Activated CD4-positive, alpha-beta T cell treated with anti-CD3 and anti-CD28 coated beads for 4 hours (primary cell): Measurements from ENCODE around the gene ARAP1.
A peak's percentile ranks its signal among the peaks of the same experiment; 100 is the strongest.

Experiments used
- DNase-seq, 2 donors: peaks; one replicate each; pipeline ENCODE4 v3.0.0-alpha.2; 2020

Gene ARAP1

DNA sequence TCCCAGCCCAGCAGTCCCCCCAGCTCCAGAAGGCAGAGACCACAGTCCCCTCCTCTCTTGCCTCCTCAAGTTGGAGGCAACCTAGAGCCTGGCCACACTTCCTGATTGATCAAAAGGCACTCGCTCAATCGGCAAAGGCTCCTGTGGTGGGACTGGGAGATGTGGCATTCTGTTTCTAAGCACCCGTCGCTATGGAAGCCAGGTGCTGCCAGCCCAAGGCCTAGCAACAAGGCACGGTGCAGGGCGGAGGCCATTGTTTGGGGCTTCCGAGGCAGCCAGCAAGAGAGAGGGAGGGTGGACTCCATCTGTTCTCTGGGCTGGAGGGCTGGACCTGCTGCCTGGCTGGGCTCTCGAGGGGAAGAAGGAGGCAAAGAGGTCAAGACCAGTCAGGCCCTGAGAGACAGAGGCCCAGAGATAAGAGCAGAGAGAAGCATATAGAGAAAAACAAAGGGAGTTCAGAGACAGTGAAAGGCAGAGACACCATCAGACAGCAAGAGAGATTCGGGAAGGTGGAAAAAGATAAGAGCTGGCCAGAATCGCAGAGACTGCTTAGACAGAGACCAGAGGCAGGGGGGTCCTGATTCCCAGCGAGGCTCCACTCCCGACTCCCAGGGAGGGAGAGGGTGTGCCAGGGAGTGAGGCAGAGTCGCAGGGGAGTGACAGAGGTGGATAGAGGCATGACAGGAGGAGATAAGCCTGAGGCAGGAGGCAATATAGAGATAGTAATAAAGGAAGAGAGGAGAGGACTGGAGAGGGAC lies 99.2 kb downstream of the ARAP1 start:
- no peak for DNase-seq

DNA sequence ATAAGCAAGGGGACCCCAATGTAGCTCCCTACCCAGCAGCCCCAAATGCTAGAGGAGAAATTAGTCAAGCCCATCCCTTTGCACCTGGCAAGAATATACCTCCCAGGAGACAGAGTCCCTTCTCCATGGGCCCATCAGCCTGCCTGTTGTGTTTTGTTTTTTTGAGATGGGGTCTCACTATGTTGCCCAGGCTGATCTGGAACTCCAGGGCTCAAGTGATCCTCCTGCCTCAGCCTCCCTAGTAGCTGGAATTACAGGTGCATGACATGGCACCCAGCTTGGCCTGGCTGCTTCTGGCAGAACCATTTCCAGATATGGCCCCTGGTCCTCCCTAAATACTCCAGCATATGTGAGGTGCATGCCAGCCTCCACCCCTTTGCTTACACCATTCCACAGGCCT lies 100.1 kb downstream of the ARAP1 start:
- DNase-seq, result no peak

DNA sequence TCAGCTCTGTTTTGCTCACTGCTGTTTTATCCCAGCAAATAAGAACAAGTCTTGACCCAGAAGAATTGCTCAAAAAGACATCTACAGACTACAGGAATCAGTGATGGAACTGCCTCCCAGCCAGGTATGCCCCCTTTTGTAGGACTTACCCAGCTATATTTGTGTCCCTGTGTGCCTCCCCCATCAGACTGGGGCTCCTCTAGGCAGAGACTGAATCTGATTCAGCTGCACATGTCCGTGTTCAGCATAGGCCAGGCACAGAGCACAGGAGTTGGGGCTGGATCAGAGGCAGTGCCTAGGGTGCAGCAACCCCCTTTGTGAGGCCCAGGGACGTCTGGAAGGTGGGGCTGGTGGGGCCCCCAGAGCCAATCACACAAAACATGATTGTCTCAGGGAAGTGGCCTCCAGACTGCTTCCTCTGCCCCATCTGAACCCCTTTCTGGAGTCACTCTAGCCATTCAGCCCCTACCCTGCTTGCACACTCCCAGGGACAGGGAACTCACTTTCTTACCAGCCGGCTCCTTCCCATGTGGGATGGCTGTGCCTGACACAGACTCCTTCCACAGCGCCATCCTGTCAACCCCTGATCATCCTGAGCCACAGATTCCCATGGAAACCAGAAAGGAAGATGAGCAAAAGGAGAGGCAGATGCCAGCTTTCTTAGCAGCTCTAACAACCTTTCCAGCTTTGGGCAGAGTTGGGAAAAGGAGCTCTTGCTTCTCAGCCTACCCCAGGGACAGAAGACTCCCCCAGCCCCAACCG lies 102.8 kb downstream of the ARAP1 start:
- no peak for DNase-seq

DNA sequence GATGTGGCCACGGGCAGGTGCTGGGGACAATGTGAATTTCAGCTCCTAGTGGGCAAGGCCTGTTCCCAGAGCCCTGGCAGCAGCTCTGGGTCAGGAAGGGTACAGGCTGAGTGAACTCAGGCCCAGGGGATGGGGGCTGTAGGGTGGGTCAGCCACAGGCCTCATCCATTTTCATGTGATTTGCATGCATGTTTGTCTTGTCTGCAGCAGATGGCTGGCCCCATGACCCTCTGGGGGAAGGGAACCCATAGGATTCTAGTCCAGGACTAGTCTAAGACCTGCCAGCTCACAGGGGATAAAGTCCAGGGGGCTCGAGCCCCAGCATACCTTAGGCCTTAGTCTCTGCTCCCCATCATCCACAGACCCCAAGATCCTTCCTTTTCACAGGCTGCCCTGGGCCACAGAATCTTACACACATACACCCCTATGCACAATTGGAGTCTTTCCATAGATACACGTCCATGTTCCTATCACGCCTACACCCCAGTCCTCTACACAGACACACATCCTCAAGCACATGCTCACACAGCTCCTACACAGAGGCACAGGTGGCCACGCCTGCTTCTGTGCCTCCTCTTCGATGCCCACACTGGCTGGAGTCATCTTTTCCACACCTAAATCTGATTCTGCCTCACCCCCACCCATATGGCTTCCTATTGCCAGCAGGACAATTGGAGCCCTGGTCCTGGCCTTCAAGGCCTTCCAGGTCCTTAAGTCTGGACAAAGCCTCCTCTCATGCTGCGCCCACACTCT lies 103.6 kb downstream of the ARAP1 start:
- DNase-seq, result no peak

DNA sequence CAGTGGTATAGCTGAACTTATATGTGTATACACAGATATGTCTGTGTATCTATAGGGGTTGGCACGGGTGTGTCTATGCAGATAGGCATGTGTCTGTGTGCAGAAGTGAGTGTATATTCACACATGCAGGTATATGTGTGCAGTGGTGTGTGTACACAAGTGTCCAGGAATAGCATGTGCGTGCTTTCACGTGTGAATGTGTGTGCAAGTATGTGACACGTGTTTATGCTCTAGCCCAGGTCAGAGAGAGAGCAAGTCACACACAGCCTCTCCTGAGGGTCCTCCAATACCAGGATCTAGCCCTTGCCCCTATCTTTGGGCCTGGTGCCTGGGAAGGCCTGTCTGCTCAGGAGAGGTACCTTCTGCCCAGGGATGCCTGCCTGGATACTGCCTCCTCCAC lies 104.3 kb downstream of the ARAP1 start:
- no peak for DNase-seq

DNA sequence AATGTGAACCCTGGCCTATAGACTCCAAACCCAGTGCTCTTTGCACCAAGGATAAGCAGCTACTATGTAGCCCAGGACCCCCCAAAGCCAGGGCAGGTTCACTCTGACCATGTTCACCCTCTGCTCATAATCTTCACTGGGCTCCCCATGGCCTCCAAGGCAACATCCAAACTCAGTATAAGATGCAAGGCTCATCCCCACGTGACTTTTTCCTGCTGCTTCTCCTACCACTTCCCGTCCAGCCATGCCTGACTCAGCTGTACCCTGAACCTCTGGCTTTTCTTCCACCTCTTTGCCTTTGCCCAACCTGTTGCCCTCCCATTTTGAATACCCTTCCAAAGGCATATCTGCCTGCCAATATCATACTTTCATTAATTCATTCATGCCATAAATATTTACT lies 105.7 kb downstream of the ARAP1 start:
- DNase-seq, result no peak

DNA sequence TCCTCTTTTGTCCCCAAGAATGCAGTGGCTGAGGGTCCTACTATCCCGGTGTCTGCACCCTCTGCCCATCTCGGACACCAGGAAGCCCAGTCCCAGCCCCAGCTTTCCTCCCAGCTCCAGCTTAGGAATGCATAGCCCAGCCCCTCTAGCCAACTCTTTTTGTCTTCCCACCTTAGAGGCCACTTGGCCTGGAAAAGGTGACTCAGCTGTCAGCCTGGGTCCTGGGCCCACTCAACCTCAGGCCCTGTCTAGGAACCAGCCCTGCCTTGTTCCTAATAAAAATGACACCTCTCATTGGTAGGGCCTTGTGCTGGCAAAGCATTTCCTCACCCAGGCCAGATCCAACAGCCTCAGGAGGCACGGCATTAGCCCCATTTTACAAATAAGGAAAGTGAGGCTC lies 106.2 kb downstream of the ARAP1 start:
- DNase-seq, result no peak

DNA sequence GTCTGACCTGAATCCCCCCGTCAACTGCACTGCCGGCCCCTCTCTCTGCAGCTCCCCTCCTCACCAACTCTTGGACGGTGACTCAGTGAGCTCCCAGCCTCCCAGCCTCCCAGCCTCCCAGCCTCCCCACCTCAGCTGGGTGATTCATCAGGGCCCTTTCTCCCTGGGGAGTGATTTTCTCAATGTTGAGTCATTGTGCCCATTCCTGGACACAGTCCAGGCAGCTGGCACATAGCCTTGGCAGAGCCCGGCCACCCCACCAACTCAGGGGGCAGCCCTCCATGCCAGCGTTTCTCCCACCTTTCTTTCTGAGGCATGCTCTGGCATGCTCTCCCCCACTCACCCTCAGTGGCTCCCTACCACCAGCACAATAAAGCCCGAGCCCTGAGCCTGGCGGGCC lies 108.7 kb downstream of the ARAP1 start:
- DNase-seq, result peak in 1 of 2 donors; percentile 4

DNA sequence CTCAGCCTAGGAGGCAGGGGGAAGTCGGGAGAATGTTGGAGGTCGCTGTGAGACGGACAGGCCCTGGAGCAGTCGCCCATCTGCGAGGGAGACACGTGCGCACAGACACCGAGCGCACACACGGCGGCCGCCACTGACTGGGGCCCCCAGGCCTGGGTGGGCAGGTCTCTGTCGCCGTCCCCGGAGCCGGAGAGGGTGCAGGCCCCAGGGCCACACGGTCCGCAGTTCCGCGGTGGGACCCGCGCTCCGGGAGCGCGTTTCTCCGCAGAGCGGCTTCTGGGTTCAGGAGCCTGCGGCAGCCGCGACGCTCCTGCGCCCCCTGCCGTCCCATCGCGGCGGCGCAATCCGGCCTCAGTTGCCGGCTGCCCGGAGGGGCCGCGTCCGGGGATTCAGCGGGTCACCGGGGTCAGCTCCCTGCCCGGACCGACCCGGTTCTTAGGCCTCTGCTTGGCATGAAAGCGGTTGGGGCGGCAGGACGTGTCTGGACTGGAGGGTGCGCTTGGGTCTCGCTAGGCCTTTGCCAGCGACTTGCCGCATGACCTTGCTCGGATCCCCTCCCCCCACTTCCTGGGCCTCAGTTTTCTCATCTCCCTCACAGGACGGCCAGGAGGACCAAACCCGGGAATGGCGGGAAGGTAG lies 109.2 kb downstream of the ARAP1 start:
- DNase-seq, result peak; percentile 52 to 53

DNA sequence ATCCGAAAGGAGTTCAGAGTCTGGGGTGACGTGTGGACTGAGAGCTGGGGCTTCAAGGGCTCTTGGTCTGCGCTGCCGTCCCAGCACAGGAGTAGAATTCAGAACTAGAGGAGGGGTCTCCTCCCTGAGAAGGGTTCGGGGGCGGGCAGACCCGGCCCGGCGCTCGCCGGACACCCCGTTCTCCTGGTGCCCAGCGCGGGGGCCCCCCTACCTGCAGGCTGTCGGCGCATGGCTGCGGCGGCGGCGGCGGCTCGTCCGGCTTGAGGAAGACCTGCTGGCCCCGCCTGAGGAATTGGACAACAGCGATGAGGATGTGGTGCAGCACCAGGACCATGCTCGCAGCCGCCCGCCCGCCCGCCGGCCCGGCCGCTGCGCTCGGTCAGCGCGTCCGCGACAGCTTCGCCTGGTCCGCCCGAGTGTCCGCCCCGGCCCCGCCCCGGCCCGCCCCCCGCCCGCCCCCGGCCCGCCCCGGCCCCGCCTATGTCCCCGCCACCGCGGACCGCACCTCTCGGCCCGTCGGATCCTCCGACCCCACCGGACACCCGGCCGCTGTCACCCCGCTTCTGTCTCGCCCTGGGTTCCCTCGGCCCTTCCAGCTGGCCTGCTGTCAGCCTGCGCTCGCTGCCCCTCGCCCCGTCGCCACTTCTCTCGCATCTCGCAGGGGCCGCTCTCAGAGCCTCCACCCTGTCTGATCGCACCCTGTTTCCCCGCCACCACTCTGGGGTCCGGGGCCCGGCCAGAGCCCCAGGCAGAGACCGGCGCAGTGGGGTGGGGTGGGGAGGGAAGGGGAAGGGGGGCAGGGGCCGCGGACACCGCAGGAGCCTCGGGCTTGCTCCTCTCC lies 109.9 kb downstream of the ARAP1 start:
- DNase-seq, result peak in 1 of 2 donors; percentile 16

DNA sequence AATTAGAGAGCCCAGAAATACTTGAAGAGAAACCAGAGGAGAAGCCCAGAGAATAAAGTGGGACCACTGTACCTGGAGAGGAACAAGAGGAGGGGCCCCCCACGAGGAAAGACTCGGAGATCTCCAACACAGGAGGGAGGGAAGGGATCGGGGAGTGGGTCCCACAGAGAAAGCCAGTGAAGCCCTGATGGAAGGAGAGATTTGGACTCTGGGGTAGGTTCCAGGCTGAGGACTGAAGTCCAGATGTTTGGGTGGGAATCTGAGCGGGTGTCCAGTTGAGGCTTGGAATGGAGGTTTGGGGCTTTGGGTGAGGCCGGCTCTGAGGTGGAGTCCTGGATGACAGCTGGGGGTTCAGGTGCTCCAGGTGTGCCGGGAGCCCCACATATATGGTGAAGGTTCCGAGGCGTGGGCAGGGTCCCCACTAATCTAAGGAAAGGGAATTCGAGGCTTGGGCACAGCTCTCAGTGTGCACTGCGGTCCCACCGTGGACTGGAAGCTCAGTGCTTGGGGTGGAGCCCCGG lies 110.6 kb downstream of the ARAP1 start:
- no peak for DNase-seq

DNA sequence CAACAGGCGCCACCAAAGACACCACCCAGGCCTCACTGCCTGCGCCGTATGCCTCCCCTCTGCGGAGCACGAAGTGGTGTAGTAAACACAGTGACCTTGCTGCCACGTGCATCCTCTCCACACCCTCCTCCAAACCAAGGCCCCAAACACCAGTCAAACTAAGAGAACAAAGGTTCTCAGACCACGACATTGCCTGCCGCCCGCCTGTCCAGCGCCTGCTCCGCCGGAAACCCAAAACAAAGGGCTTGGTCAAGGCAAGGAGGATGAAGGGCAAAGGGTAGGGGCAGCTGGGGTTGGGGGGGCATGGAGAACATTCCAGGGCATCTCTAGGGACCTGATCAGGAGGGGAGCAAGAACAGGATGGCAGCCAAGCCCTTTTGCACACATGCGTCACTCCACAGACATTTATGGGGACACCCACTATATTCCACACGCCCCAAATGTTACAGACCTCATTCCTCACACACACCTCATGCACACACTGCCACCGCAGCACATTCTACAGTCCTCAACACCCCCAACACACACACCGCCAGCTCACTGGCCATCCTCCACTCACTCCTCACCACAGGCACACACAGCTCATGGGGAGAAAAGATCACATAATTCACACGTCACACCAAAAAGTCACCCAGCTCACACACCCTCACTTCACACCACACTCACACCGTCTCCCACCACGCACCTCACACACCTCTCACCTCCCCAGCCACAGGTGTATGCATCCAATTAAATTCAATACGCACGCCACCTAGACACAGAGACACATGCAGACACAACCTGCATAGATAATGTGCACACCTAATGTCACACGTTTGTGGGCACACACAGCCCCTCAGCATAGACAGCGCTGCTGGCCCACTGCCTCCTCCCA lies 112.5 kb downstream of the ARAP1 start:
- no peak for DNase-seq

DNA sequence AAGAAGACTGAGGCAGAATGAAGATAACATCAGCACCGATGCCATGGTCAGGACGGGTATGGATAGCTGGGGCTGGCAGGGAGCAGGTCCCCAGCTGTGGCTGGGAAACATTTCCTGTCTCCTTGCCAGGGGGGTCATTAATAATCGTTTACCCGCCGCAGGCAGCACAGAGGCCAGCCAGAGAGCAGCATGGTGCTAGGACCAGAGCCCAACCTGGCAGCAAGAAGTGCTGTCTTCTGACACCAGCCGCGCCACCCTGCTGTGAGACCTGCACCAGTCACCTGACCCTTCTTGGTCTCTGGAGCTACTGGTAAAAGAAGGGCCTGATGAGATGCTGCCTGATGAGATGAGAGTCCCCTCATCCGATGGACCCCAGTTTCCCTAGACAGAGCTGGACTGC lies 114.3 kb downstream of the ARAP1 start:
- DNase-seq, result no peak

DNA sequence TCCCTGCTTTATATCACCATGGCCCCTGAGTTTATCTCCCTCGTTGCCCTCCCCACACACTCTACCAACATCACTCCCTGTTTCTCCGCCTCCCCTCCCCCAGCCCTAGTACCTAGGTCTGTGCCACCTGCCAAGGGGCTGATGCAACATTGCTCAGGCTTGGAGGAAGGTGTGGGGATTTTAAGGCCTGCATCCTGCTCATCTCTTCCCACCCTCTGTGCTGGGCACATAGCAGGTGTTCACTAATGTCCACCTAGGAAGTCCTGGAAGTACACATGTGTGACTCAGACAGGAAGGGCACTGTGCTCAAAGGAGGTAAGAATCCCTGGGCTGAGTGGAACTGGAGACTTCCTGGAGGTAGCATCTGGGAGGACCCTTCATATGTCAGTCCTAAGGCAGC lies 115.0 kb downstream of the ARAP1 start:
- DNase-seq, result no peak

DNA sequence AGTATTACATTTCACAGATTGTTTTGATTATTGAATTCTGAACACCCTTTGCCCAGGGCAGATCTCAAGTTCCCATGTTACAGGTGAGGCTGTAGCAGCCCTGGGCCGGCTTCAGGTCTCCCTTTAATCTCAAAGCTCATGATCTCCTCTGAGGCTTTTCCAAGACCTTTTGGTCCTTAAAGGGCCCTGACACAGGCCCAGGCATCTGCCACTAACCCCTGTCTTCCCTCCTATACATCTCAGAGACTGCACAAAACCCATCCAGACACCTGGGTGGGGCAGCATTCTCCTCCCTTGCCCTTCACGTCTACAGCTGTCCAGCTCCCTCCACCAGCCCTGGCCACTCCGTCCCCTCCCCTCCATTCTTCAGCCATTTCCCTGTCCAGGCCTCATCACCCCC lies 115.8 kb downstream of the ARAP1 start:
- DNase-seq, result no peak

DNA sequence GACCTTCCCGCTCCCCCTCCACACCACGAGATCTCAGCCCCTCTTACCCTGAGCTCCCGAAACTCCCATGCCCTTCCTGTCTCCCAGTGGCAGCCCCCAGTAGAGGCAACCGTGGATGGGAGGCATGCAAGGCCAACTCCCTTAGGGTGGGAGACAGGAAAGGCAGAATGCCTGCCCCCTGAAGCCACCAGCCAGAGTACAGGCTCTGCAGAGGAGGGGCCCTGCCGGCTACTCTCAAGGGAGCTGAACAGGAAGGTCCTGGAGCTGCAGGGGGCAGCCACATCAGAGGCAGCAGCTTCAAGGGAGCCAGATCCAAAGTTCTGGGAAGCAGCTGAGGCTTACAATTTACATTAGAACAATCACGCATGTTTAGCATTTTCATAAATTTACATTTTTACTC lies 116.3 kb downstream of the ARAP1 start:
- DNase-seq, result no peak

DNA sequence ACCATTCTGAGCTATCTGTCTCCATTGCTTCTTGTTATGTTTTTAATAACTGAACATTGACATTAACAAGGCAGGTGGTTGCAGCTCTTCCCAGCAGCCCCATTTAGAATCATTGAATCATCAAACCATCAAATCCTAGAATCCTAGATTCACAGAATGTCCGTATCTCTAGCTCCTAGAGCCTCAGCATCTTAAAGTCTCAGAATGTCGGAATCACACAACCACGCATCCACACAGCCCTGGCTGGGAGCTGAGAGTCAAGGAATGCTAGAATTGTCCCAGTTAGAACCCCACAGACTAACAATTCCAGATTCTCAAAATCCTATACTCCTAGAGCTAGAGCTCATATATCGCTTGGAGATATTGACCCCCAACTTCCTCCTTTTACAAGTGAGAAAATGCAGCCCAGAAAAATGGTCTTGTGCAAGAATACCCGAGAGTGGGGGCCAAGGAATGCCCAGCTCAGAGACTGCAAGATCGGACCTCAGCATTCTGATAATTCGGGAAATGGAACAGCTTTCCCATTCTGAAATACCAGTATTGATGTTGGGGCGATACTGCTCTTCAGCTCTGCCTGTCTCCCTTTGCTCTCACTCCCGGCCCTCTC lies 116.8 kb downstream of the ARAP1 start:
- no peak for DNase-seq
